ENCODE measurements around the gene SMIM7. TPM values are rescaled to one million over a fixed set of nuclear protein-coding genes. Genes with fewer than 3 reads are reported as not detected.

SMIM7 gene
- total and polyA plus RNA-seq, 7 donors = 16.1 to 76.9 (median 50.0) TPM

GRCh38 chr19:16620018-16620417 is 39.9 kb downstream of the SMIM7 start:
- Histone ChIP-seq H3K27ac (peak overlapping the region; percentile 58), H3K4me1 (peaks cover 73% of the 10 kb centered on the region), H3K4me3 (no peak overlapping the region), H3K36me3 (ENCODE audit: insufficient read depth in 1 of 2, low read depth in 1 of 2) (peaks cover 0 to 10% of the 10 kb centered on the region in 2 donors), H3K9me3 (no peaks in the 10 kb centered on the region), H3K27me3 (ENCODE audit: insufficient read depth in 3 of 3, low read length in 2 of 3) (no peaks in the 10 kb centered on the region)
- intact Hi-C loops (cut with DNase I) = loop anchor here in 1 of 2 donors (5.0 kb wide), 1 partner anchor 33 kb away; no protein-coding TSS in a partner anchor
- ATAC-seq = peak; percentile 58 to 75 (median 67)
- TF ChIP-seq CTCF (IDR thresholded peaks at IDR 0.05) = no peak
- WGBS, 3 donors = 43 to 58% (median 58%) methylated on average over 5 of the region's 5 CpGs
- peak; percentile 40 to 63 for DNase-seq

- Histone ChIP-seq H3K4me3 (no peak overlapping the region), H3K4me1 (peaks cover 68% of the 10 kb centered on the region), H3K9me3 (no peaks in the 10 kb centered on the region), H3K27me3 (ENCODE audit: insufficient read depth in 3 of 3, low read length in 2 of 3) (no peaks in the 10 kb centered on the region), H3K27ac (peak overlapping the region; percentile 58), H3K36me3 (ENCODE audit: insufficient read depth in 1 of 2, low read depth in 1 of 2) (peaks cover 0 to 10% of the 10 kb centered on the region in 2 donors)
- WGBS, 3 donors = 17 to 35% (median 30%) methylated on average over 7 of the region's 7 CpGs
- DNase-seq = peak; percentile 23 to 81
- intact Hi-C loops (cut with DNase I) = no loop called here
- peak; percentile 49 to 79 (median 66) for ATAC-seq
- no peak for TF ChIP-seq CTCF (IDR thresholded peaks at IDR 0.05)
These were observed 40.5 kb downstream of the SMIM7 start for GRCh38 chr19:16619457-16619856.

GRCh38 chr19:16618248-16618647 is 41.7 kb downstream of the SMIM7 start:
- no peak for ATAC-seq
- H3K4me1 ChIP-seq = peaks cover 69% of the 10 kb centered on the region
- peaks cover 0 to 6% of the 10 kb centered on the region in 2 donors for H3K36me3 ChIP-seq (ENCODE audit: insufficient read depth in 1 of 2, low read depth in 1 of 2)
- H3K27ac ChIP-seq = no peak overlapping the region
- DNase-seq = peak in 1 of 2 donors; percentile 17
- TF ChIP-seq CTCF (IDR thresholded peaks at IDR 0.05) = no peak
- no peaks in the 10 kb centered on the region for H3K27me3 ChIP-seq (ENCODE audit: insufficient read depth in 3 of 3, low read length in 2 of 3)
- H3K4me3 ChIP-seq = no peak overlapping the region
- WGBS, 3 donors = 86 to 89% (median 86%) methylated on average over 7 of the region's 7 CpGs
- H3K9me3 ChIP-seq = no peaks in the 10 kb centered on the region
- intact Hi-C loops (cut with DNase I) = no loop called here

- TF ChIP-seq CTCF (IDR thresholded peaks at IDR 0.05) = no peak
- Histone ChIP-seq H3K4me1 (peaks cover 71% of the 10 kb centered on the region), H3K9me3 (no peaks in the 10 kb centered on the region), H3K36me3 (ENCODE audit: insufficient read depth in 1 of 2, low read depth in 1 of 2) (no peaks in the 10 kb centered on the region), H3K27me3 (ENCODE audit: insufficient read depth in 3 of 3, low read length in 2 of 3) (no peaks in the 10 kb centered on the region), H3K4me3 (no peak overlapping the region), H3K27ac (no peak overlapping the region)
- DNase-seq (no peak), ATAC-seq (no peak)
- 46 to 54% (median 46%) methylated on average over 1 of the region's 1 CpG for WGBS, 3 donors
- intact Hi-C loops (cut with DNase I) = no loop called here
These were observed 44.1 kb downstream of the SMIM7 start for GRCh38 chr19:16615808-16616207.

GRCh38 chr19:16614941-16615340 is 45.0 kb downstream of the SMIM7 start:
- intact Hi-C loops (cut with DNase I) = no loop called here
- 55 to 56% (median 56%) methylated on average over 2 of the region's 2 CpGs for WGBS, 3 donors
- Histone ChIP-seq H3K4me1 (peaks cover 65% of the 10 kb centered on the region), H3K36me3 (ENCODE audit: insufficient read depth in 1 of 2, low read depth in 1 of 2) (no peaks in the 10 kb centered on the region), H3K9me3 (no peaks in the 10 kb centered on the region), H3K27ac (no peak overlapping the region), H3K4me3 (no peak overlapping the region), H3K27me3 (ENCODE audit: insufficient read depth in 3 of 3, low read length in 2 of 3) (no peaks in the 10 kb centered on the region)
- ATAC-seq (no peak), DNase-seq (no peak)
- no peak for TF ChIP-seq CTCF (IDR thresholded peaks at IDR 0.05)

Data from psoas muscle (tissue), 8 donors.